HG02970 (cell line): ENCODE measurements around the gene SFTPD.
"Not testable (repeated sequence)": the region's sequence is repeated elsewhere in the genome, so short reads cannot be mapped to it uniquely, and the experiment has no call there.

Source experiments
- ATAC-seq: cut with Tn5 transposase; IDR thresholded peaks from one replicate; pipeline ENCODE4 v1.9.1; 2021; ENCODE audit warnings: mild to moderate bottlenecking, moderate library complexity, moderate number of reproducible peaks; ENCODE audit not compliant: unreplicated experiment, low FRiP score

SFTPD gene

GRCh38 chr10:79928028-79928583 lies 20.8 kb downstream of the SFTPD start:
- ATAC-seq = no peak

DNA sequence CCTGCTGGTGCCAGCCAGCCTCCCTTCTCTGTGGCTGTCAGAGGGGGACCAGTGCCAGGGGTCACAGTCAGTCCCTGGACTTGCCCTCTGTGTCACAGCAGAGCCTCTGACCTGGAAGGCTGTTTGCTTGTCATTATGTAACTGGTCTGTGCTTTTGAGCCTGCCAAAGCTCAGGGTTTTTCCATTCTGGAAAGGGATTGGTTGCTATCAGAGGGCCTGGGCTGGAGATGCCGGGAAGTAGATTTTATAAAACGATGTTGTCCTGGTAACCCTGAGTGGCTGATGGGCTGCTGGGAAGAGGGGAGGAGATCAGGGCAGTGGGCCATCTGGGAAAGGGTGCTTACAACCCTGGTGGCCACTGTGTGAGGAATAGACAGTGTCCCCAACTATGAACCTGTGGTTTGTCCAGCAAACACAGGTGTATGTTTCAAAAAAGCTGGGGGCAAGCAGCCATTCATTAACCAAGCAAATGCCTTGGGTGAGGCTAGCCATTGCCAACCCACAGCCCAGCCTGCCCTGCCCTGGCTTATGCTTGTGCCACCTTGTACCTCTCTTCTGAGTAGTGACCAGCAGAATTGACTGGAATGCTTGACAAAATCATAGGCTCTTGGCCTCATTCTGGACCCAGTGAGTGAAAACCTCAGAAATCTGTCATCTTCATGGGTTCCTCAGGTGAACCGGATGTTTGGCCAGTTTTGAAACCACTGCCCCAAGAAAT lies 21.6 kb downstream of the SFTPD start:
- no peak for ATAC-seq

DNA sequence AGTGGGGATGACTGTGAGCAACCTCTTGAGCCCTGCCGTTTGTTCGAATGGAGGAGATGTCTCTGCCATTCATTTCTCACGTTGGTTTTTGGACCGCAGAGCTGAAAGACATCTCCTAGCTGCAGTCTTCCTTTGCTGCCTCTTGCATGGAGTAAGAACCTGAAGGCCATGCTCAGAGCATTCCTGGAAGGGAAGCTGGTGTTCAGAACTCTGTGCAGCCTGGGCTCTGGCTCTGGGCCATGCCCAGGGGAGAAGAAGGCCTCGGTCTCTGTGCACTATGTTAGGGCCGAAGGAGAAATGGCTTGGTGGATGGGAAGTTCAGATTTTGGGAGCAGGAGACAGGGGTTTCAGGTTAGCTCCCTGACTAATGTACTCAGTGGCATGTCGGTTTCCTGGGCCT lies 22.9 kb downstream of the SFTPD start:
- ATAC-seq = no peak

DNA sequence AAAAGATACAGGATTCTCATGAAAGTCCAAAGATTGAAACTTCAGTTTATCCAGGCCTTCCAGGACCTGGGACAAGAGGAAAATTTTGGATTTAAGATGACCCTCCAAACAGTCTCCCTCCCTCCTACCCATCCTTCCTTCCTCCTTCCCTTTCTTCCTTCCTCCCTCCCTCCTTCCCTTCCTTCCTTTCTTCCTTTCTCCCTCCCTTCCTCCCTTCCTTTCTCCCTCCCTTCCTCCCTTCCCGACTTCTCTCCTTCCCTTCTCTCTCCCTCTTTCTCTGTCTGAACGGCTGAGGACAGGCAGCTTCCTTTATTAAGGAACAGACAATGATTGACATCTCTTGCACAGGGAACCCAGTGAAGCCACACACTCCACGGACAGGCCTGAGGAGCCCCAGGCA lies 23.3 kb downstream of the SFTPD start:
- no peak for ATAC-seq

GRCh38 chr10:79923669-79924068 lies 25.2 kb downstream of the SFTPD start:
- no peak for ATAC-seq

- no peak for ATAC-seq
Measured at GRCh38 chr10:79923145-79923544, 25.8 kb downstream of the SFTPD start.

DNA sequence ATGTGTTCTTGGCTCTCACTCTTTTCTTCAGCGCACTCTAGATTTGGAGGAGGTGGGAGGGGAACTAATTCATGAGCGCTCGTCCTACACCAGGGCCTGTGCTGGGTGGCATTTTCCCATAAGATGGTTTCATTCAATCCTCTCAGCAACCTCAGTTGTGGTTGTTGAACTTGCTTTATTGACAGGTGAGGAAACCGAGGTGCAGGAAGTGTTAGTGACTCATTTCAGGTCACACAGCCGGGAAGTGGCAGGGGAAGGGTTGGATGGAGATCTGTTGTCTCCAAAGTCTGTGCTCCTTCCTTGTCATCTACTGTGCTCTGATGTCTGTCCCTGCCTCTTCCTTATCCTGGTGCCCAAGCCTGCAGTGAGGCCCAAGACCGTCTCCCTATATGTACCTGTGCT lies 26.9 kb downstream of the SFTPD start:
- ATAC-seq = not testable (repeated sequence)

DNA sequence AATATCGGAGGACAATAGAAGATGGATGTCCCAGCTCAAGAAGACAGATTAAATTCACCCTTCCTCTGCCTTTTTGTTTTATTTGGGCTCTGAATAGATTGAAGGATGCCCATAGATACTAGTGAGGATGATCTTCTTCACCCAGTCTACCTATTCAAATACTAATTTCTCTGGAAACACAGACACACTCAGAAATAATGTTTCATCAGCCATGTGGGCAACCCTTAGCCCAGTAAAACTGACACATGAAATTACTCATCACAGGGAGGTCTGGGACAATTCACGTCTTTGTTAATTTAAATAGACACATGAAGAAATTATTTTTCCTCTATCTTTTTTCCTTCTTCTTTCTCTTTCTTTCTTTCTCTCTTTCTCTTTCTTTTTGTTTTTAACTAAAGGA lies 33.1 kb downstream of the SFTPD start:
- not testable (repeated sequence) for ATAC-seq

- not testable (repeated sequence) for ATAC-seq
Measured at GRCh38 chr10:79914512-79914911, 34.4 kb downstream of the SFTPD start.

DNA sequence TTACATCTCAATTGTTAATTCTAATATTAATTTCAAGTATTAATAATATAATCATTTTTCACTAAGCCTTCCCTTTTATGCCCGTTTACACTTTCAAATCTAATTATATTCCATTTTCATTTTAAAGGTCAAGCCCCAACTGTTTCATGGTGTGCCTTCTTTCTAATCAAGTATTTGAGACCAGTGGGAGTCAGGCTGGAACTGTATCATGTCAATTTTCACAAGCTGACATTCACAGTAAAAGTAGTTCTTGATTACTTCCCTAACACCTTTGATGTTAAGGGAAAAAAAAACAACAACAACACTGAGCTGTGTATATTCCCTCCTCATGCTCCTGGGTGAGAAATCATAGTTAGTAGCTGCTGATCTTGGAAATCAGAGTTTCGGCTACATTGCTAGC lies 38.1 kb downstream of the SFTPD start:
- ATAC-seq = no peak

GRCh38 chr10:79910344-79910743 lies 38.6 kb downstream of the SFTPD start:
- no peak for ATAC-seq

DNA sequence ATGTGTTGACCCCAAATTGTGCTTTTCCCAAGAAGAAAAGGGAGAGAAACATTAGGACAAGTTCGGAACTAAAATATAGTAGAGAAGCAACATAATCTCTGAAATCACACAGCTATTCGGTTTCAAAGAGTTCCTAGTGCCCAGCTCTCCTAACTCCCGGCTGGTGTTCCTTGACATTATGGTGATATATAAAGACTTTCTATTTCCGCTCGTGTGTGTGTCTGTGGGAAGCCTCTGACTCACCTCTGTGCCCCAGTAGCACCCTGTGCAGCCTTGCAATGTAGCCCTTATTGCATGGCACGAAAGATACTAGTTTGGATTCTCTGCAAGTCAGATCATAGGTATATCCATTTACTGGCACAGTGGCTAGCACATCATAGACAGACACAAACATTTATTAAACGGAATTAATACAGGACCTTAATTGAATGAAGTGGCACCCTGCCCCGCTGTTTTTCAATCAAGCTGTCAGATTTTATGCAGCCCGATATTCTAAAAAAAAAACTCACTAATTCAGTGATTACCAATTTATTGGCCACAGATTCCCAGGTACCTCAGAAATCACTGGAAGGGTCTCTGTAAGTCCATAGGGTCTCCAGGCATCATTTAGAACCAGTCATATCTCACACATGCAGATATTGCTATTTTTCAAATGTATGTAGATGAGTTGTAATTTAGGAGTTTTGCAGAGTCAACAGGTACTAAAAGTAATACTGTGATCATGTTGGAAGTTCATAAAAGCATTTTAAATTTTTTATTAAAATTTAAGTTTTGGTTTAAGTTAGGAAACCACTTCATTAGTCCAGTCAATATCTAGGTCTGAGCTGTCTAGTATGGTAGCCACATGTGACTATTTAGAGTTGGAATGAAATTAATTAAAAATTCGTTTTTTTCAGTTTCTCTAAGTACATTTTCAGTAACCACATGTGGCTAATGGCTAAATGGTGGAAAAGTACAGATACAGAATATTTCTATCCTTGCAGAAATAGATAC lies 43.3 kb downstream of the SFTPD start:
- no peak for ATAC-seq

- no peak for ATAC-seq
Measured at GRCh38 chr10:79904671-79905321, 44.1 kb downstream of the SFTPD start.

- not testable (repeated sequence) for ATAC-seq
Measured at GRCh38 chr10:79901571-79901970, 47.3 kb downstream of the SFTPD start.

- no peak for ATAC-seq
Measured at GRCh38 chr10:79898597-79899325, 50.1 kb downstream of the SFTPD start.

DNA sequence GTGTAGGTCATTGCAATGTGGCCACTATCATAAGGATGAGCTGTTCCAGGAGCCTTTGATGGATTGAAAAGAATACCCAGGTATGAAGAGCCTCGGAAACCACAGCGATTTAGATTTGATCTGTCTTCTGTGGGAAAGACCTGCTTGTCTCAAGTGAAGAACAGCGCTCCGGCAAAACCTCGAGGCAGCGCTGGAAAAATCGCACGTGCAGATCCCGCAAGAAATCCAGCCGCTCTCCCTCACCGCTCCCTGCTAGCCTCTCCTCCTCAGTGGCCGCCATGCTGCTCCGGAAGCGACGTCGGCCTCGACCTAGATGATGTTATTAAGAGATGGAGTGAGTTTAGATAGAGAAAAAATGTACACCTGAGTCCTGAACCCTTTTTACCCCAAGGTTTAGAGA lies 56.0 kb downstream of the SFTPD start:
- not testable (repeated sequence) for ATAC-seq

DNA sequence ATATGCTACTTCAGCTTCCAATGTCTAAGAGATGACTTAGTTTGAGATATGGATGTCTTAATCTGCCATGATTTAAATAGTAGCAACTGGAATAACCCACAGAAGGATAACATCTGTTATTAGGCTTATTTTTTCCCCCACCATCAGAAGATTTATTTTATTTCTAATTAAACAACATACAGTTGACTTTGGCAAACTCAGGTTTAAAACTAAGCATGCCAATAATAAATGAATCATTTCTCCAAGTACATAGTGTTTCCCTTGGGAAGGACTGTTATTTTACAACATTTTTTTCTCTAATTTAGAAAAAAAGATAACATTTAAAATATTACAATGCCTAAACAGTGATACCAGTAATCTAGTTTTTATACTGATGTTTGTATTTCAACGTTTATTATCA lies 58.4 kb downstream of the SFTPD start:
- no peak for ATAC-seq

DNA sequence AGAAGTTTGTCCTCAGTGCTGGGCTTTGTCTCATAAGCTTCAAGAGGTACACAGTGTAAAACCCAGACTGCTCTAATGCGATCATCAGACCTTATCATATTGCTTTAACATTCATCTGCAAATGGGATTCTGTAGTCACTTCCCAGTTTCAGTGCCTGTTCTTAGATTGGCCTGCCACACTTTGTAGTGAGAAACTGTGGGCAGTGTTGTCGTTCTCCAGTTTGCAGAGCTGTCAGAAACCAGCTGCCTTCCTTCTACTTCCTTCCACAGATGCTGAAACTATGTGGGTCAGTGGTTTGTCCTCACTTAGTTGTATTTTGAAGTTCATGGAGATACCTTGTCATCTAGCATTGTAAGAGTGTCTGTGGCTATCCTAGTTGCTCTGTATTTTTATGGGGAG lies 59.9 kb downstream of the SFTPD start:
- ATAC-seq = not testable (repeated sequence)
